HS-5 (cell line): ENCODE results near the gene TRABD2B.

Experiments
- DNase-seq: peaks from one replicate; pipeline ENCODE4 v3.0.0-alpha.2; 2012; ENCODE audit warnings: low read depth

The TRABD2B gene

GRCh38 chr1:47772281-47772680 lies 224.9 kb downstream of the TRABD2B start:
- no peak for DNase-seq

- DNase-seq: no peak
Measured at GRCh38 chr1:47771751-47772150, 225.4 kb downstream of the TRABD2B start.

GRCh38 chr1:47769983-47770382 lies 227.2 kb downstream of the TRABD2B start:
- no peak for DNase-seq

- no peak for DNase-seq
Measured at GRCh38 chr1:47769295-47769694, 227.9 kb downstream of the TRABD2B start.

GRCh38 chr1:47767741-47768100 lies 229.5 kb downstream of the TRABD2B start:
- no peak for DNase-seq

- no peak for DNase-seq
Measured at GRCh38 chr1:47766832-47767740, 230.1 kb downstream of the TRABD2B start.

GRCh38 chr1:47765742-47766485 lies 231.3 kb downstream of the TRABD2B start:
- no peak for DNase-seq

GRCh38 chr1:47765236-47765635 lies 231.9 kb downstream of the TRABD2B start:
- no peak for DNase-seq

- no peak for DNase-seq
Measured at GRCh38 chr1:47764461-47765046, 232.6 kb downstream of the TRABD2B start.

- no peak for DNase-seq
Measured at GRCh38 chr1:47763591-47764171, 233.5 kb downstream of the TRABD2B start.

- no peak for DNase-seq
Measured at GRCh38 chr1:47761974-47762373, 235.2 kb downstream of the TRABD2B start.

- DNase-seq: no peak
Measured at GRCh38 chr1:47761201-47761930, 235.8 kb downstream of the TRABD2B start.

GRCh38 chr1:47759936-47760629 lies 237.1 kb downstream of the TRABD2B start:
- no peak for DNase-seq

GRCh38 chr1:47759251-47759935 lies 237.8 kb downstream of the TRABD2B start:
- no peak for DNase-seq

- no peak for DNase-seq
Measured at GRCh38 chr1:47758341-47759250, 238.6 kb downstream of the TRABD2B start.

- no peak for DNase-seq
Measured at GRCh38 chr1:47757226-47757975, 239.8 kb downstream of the TRABD2B start.

- DNase-seq: no peak
Measured at GRCh38 chr1:47756411-47756810, 240.8 kb downstream of the TRABD2B start.

GRCh38 chr1:47756006-47756405 lies 241.2 kb downstream of the TRABD2B start:
- no peak for DNase-seq
